Lung (tissue), 12 donors: ENCODE results near the gene SEMA3C. TPM values are rescaled to one million over a fixed set of nuclear protein-coding genes. Genes with fewer than 3 reads are reported as not detected.

Source experiments
- ATAC-seq: fragments of 200-7000 bp; cut with Tn5 transposase; one replicate; pipeline ENCODE4 v1.9.1; 2020; ENCODE audit warnings: moderate number of reproducible peaks; ENCODE audit not compliant: insufficient read depth, low FRiP score
- DNase-seq, 3 donors: peaks; one replicate each; pipeline ENCODE4 v3.0.0-alpha.2; 2013 to 2017
- H3K27ac ChIP-seq, 2 donors: one replicate each; pipeline ENCODE4 v1.5.1; 2013; ENCODE audit warnings: mild to moderate bottlenecking in 2 of 2, moderate library complexity in 2 of 2, control low read depth in 1 of 2, inconsistent platforms in 1 of 2, low read depth in 1 of 2, low read length in 1 of 2
- H3K27me3 ChIP-seq, 3 donors: one replicate each; pipeline ENCODE4 v1.5.1; 2013; ENCODE audit warnings: low read length in 2 of 3; ENCODE audit not compliant: control insufficient read depth in 3 of 3, insufficient read depth in 3 of 3
- H3K36me3 ChIP-seq, 4 donors: one replicate each; pipeline ENCODE4 v1.5.1; 2013; ENCODE audit warnings: low read length in 4 of 4, mild to moderate bottlenecking in 1 of 4, moderate library complexity in 1 of 4; ENCODE audit not compliant: control insufficient read depth in 4 of 4, insufficient read depth in 4 of 4
- H3K4me1 ChIP-seq, 5 donors: one replicate each; pipeline ENCODE4 v1.5.1; 2013; ENCODE audit warnings: low read length in 5 of 5, mild to moderate bottlenecking in 2 of 5, moderate library complexity in 1 of 5; ENCODE audit not compliant: control insufficient read depth in 5 of 5, insufficient read depth in 5 of 5
- H3K4me3 ChIP-seq: one replicate; pipeline ENCODE4 v1.5.1; 2013; ENCODE audit warnings: mild to moderate bottlenecking, control low read depth, moderate library complexity
- H3K9ac ChIP-seq, 2 donors: one replicate each; pipeline ENCODE4 v1.5.1; 2013; ENCODE audit warnings: low read length in 2 of 2, control low read depth in 1 of 2; ENCODE audit not compliant: insufficient read depth in 1 of 2
- H3K9me3 ChIP-seq, 4 donors: one replicate each; pipeline ENCODE4 v1.5.1; 2013; ENCODE audit warnings: low read length in 3 of 4, mild to moderate bottlenecking in 1 of 4, moderate library complexity in 1 of 4; ENCODE audit not compliant: control insufficient read depth in 4 of 4, insufficient read depth in 3 of 4
- CTCF ChIP-seq: IDR thresholded peaks from 2 replicates; pipeline ENCODE4 v1.5.1; 2012; ENCODE audit warnings: mild to moderate bottlenecking; ENCODE audit errors: control extremely low read depth, extremely low read depth
- WGBS, 2 donors: extraction: QIAGEN DNeasy Blood & Tissue Kit; methylation state at CpG; one replicate each; pipeline ENCODE4 v1.1.7; 2013; 5-methylcytosine and 5-hydroxymethylcytosine counted together
- polyA plus RNA-seq, 2 donors: library from polyadenylated mRNA; stranded (reverse); fragments of 200-250 nt; gene quantifications; one replicate each; pipeline ENCODE4 v1.2.1, GENCODE V29; 2013
- total RNA-seq, 2 donors: library from RNA; depleted of rRNA in 1 of 2; stranded (reverse); fragments of >200 nt in 1 of 2; gene quantifications; one replicate each; pipeline ENCODE4 v1.2.1, GENCODE V29; 2014 to 2021
- donor health status: control.
- donor health status: control.
- donor health status: Bipolar disorder and iron deficiency.
- donor health status: healthy.
- donor health status: DM: yes; HTN: yes; CAD: no.

The SEMA3C gene
- total and polyA plus RNA-seq, 4 donors: 6.9 to 87.2 (median 33.7) TPM

- Histone ChIP-seq H3K4me3 (no peak overlapping the region), H3K27ac (no peak overlapping the region), H3K9me3 (peaks cover 0 to 2% (median 0%) of the 10 kb centered on the region in 4 donors), H3K4me1 (no peaks in the 10 kb centered on the region), H3K27me3 (no peaks in the 10 kb centered on the region), H3K36me3 (peaks cover 0 to 3% (median 0%) of the 10 kb centered on the region in 4 donors), H3K9ac (no peak overlapping the region)
- WGBS, 2 donors: 91 to 93% methylated on average over 6 of the region's 6 CpGs
- TF ChIP-seq CTCF: no peak
- no peak for ATAC-seq
- DNase-seq: no peak
Observed at GRCh38 chr7:80752954-80753690, 165.7 kb downstream of the SEMA3C start.

- Histone ChIP-seq H3K4me1 (no peaks in the 10 kb centered on the region), H3K9ac (no peak overlapping the region), H3K36me3 (peaks cover 0 to 8% (median 1%) of the 10 kb centered on the region in 4 donors), H3K4me3 (no peak overlapping the region), H3K27ac (no peak overlapping the region), H3K27me3 (no peaks in the 10 kb centered on the region), H3K9me3 (no peaks in the 10 kb centered on the region)
- TF ChIP-seq CTCF: no peak
- 81 to 93% methylated on average over 2 of the region's 2 CpGs for WGBS, 2 donors
- no peak for ATAC-seq
- DNase-seq: no peak
Observed at GRCh38 chr7:80749270-80749669, 169.6 kb downstream of the SEMA3C start.

GRCh38 chr7:80748363-80749042 lies 170.3 kb downstream of the SEMA3C start:
- H3K36me3 ChIP-seq: peaks cover 0 to 8% (median 1%) of the 10 kb centered on the region in 4 donors
- no peak overlapping the region for H3K4me3 ChIP-seq
- H3K9ac ChIP-seq: no peak overlapping the region
- no peaks in the 10 kb centered on the region for H3K4me1 ChIP-seq
- 83 to 87% methylated on average over 8 of the region's 8 CpGs for WGBS, 2 donors
- H3K27me3 ChIP-seq: no peaks in the 10 kb centered on the region
- TF ChIP-seq CTCF: no peak
- H3K27ac ChIP-seq: peak overlapping the region in 1 of 2 donors; percentile 21
- H3K9me3 ChIP-seq: no peaks in the 10 kb centered on the region
- no peak for ATAC-seq
- DNase-seq: no peak
